Stimulated activated CD4-positive, alpha-beta T cell treated with anti-CD3 and anti-CD28 coated beads, TNF-alpha, amount 100 ng/mL, for 48 hours (primary cell): ENCODE measurements around the gene RYK.
"Not testable (repeated sequence)": the region's sequence is repeated elsewhere in the genome, so short reads cannot be mapped to it uniquely, and the experiment has no call there.

Experiments
- DNase-seq, 3 donors: peaks; one replicate each; pipeline ENCODE4 v3.0.0-alpha.2; 2020; ENCODE audit warnings: low read depth in 3 of 3

Gene RYK

DNA sequence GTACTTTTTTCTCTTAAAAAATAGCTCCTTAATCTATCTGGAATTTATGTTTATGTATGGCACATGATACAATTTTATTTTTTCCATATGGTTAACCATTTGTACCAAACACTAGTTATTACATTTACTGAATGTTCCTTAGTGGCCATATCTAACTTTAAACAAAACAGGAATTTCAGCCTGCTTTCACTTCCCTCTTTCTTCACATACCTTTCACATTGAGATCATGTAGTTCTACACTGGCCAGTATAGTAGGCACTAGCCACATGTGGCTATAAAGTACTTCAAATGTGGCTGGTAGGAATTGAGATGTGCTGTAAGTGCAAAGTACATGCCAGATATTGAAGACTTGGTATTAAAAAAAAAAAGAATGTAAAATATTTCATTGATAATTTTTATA lies 4.7 kb upstream of the RYK start:
- DNase-seq, result no peak

DNA sequence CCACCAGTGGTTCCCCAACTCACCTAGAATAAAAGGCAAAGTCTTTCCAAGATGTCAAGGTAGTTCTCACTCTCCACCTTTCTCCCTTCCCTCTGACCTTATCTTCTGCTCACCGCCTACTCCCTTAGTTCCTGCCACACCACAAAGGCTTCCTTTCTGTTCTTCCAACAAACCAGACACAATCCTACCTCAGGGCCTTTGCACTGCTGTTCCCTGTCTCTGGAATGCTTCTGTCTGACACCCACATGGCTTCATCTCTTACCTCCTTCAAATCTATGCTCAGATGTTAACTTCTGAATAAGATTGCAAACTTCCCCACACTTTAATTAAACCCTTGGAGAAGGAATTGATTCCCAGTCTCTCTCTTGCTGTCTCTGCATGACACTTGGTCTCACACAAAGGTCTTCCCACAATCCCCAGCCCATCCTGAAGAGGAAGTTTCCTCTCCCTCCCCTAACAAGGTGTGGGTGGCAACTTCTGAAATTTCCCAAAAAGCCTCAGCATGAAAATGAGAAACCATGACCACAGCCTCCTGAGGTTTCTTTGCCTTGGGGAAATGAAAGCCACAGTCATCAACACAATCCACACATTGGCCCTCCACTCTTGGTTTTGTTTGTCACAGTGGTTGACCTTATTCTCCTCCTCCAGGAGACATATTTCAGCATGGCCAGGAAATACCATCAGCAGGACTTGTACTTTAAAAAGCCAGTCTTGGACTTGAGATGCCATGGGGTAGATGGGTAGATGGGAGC lies 3.0 kb upstream of the RYK start:
- no peak for DNase-seq

DNA sequence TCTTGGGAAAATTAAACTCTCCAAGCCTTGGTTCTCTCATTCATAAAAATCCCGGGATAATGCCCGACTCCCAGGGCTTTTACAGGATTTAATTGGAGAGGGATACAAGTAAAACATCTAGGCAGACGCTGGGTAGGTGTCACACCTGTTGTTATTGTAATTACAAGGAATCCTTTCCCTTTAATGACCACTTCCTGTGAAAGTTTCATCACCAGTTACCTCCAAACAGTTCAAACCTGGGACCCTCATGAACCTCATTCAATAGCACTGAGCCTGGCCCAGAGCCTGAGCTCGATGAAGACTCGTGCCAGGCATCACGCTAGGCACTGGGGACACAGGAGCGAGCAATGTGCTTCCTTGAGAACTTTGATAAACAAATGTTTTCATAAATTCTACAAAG lies 2.1 kb upstream of the RYK start:
- no peak for DNase-seq

GRCh38 chr3:134251731-134252391 lies 1.2 kb upstream of the RYK start:
- DNase-seq, result no peak

GRCh38 chr3:134249935-134250716 lies 533 bp downstream of the RYK start:
- no peak for DNase-seq

DNA sequence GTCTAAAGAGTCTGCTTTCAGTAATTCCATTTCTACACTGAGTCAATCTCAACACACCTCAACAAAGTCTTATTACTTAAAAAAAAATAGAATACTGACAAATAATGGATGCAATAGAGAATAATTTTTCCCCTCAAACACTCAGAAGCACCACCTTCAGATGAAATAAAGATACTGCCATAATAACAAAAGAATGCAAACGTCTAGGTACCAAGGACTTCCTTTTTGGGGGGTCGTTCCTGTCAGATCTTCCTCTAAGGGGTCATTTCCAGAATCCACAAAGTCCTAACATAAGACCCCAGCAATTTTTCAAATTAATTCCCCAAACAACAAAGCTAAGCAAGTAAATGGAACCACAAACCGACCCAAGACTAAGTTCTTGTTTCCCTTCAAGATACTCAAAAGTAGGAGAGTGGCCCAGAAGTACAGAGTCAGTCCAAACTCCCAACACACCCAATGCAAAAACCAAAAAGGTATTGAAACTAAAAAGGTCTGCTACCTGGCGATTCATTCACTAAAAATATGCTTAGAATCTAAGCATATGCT lies 1.3 kb downstream of the RYK start:
- no peak for DNase-seq

GRCh38 chr3:134244921-134245320 lies 5.7 kb downstream of the RYK start:
- no peak for DNase-seq

- DNase-seq, result no peak
Measured at GRCh38 chr3:134242649-134243617, 7.7 kb downstream of the RYK start.

DNA sequence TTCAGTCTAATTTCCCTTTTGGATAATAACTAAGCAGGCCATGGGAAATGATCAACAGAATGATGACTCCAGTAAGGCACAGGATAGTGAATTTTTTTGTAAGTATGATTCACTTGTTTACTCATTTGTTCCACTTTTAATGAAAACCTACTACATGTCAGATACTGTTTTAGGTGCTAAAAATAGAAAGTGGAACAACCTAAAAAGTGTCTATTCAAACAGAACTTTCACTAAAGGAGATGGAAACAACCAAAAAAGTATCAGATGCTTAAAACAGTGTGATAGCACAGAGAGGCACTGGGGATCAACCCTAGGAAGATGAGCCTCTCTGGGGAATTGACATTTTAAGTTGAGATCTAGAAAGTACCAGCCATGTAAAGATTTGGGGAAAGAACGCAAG lies 11.1 kb downstream of the RYK start:
- DNase-seq, result no peak

DNA sequence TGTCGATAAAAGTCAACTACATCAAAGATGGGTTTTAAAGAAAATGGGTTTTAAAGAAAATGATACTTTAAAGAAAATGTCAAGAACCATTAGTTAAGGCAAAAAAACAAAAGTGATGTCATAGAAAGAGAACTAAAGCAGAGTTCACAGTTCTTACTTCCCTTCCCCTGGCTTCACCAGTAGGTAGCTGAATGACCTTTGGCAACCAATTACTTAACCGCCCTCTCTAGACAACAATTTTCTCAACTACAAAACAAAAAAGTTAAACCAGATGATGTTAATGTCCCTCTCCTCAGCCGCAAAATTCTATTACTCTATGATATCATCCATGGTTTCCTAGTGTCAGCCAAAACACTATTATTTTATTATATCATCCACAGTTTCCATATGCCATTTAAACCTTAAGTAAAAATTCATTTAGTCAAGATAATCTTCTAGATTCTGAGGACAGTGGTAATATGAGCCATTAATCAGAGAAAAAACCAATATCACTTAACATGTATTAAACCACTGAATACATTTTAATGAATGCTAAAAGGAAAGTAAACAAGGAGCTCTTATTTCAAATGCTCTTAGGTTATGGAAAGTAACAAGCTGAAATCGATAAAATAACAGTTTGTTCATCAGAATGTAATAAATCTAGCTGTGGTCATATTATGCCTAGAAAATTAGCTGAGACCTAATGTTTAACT lies 13.1 kb downstream of the RYK start:
- no peak for DNase-seq

- no peak for DNase-seq
Measured at GRCh38 chr3:134236505-134237170, 14.0 kb downstream of the RYK start.

DNA sequence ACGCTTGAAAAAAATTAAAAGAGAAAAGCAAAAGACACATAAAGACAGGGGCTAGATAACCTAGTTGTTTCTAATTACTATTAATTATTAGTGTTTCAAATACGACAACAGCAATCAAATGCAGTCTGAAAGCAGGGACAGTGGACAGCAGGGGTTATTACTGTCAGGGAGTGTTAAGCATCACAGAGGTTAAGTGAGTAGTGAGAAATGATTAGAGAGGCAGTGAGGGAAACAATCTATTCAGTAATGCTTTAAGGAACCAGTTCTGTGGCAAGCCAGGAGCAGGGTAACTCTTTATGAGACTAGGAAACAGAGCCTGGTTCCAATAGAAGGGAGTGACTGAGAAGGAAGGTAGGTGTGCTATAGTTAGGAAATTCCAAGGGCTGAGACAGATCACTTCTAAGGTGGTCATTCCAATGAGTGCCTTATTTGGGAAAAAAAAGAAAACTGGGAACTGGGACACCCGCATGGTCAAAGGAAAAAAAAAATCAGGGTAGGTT lies 15.0 kb downstream of the RYK start:
- DNase-seq, result no peak

DNA sequence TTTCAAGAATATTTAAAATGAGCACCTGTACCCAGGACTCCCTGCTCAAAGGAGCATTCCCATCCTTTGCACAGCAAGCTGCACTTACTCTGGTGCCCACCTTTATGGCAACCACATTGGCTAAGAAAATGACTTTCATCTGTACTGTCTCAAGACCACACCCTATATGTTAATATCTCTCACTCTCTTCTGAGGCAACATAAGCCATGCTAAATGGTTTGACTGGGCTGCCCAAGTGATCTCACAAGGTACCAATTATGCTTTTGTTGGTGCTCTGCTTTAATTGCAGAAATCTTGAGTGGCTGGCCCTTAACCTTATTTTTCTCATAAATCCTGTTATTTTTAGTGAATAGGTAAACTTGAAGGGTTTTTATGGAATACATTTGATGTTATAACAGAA lies 17.7 kb downstream of the RYK start:
- DNase-seq, result no peak

- DNase-seq, result no peak
Measured at GRCh38 chr3:134232151-134232550, 18.5 kb downstream of the RYK start.

DNA sequence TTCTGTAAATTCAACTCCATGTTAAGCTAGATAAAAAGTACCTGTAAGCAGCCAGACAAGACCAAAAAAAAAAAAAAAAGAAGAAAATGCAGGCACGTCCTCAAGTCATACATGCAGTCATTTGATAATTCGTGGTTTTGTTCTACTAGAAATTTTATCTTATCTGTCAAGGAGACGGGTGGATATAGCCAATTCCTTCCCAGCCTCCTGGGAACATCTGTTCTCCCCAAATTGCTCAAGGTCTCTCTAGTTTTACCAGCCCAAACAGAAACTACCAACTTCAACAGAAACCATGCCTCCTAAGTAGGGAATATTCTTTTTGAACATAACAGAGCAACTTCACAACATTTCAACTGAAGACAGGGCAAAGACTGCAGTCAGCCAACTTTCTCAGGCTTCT lies 19.5 kb downstream of the RYK start:
- no peak for DNase-seq

DNA sequence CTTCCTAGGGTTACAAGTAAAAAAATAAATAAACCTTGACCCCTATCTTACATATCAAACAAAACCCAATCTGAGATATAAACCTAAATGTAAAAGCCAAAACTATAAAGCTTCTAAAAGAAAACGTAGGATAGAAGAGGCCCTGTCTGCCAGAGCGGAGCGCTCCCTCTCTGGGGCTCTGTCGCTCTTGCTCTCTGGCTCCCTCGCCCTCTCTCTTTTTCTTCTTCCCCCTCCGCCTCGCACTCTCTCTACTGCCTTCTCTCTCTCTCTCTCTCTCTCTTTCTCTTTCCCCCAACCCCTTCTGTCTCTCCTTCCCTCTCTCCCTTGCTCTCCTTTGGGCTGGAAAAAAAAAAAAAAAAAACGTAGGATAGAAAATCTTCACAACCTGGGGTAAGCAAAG lies 21.6 kb downstream of the RYK start:
- DNase-seq, result no peak

GRCh38 chr3:134228479-134228878 lies 22.2 kb downstream of the RYK start:
- DNase-seq, result no peak

- DNase-seq, result no peak
Measured at GRCh38 chr3:134228035-134228434, 22.6 kb downstream of the RYK start.

DNA sequence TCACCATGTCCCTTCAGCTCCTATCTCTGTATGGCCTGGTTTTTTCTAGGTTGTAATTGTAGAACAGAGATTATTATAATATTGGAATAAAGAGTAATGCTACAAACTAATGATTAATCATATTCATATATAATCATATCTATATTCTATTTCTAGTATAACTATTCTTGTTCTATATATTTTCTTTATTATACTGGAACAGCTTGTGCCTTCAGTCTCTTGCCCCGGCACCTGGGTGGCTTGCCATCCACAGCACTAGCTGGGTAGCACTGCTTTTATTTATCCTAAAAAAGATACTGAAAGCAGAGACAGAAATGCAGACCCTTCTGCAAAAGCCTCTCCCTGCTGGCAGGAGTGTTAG lies 25.9 kb downstream of the RYK start:
- DNase-seq, result not testable (repeated sequence)

DNA sequence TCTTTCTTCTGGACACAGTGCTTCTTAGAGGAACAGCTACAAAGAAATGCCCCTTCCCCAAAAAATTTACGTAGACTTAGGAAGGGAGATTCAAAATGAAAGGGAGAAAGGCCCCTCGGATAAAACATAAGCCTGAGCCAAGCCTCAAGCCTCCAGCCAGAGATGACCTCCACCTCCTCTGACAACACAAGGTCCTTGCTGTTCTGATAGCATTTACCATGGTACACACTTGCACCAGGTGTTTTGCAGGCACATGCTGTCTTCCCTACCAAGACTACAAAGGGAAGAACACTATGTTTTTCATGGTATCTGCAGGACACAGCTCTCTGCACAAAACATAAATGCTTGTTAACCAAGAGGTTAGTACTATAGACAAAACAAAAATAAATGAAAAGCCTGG lies 27.8 kb downstream of the RYK start:
- no peak for DNase-seq
